CD14-positive monocyte (primary cell): ENCODE data around the gene VN1R5. TPM values are rescaled to one million over a fixed set of nuclear protein-coding genes. Genes with fewer than 3 reads are reported as not detected.

Experiments
- DNase-seq, 3 donors: peaks; one replicate each; pipeline ENCODE4 v3.0.0-alpha.2; 2011 to 2022
- H2AFZ ChIP-seq: 2 replicates; pipeline ENCODE4 v1.6.0; 2012; ENCODE audit warnings: mild to moderate bottlenecking, low read depth, low read length, inconsistent platforms; ENCODE audit not compliant: insufficient read depth, poor library complexity, severe bottlenecking
- H3K27ac ChIP-seq, 2 donors: 1 replicate in 1 of 2; 2 replicates in 1 of 2; pipeline ENCODE4 v1.5.1; 2012 to 2013; ENCODE audit warnings: low read length in 2 of 2, control low read depth in 1 of 2, inconsistent platforms in 1 of 2, low read depth in 1 of 2, mild to moderate bottlenecking in 1 of 2
- H3K27me3 ChIP-seq, 2 donors: one replicate each; pipeline versions ENCODE4 v1.6.0 to v1.6.1; 2011 to 2013; ENCODE audit warnings: low read length in 2 of 2; ENCODE audit not compliant: control insufficient read depth in 2 of 2, insufficient read depth in 2 of 2
- H3K36me3 ChIP-seq, 2 donors: replicated peaks in 1 of 2; 1 replicate in 1 of 2; 2 replicates in 1 of 2; pipeline versions ENCODE4 v1.5.1 to v1.6.1; 2012 to 2013; ENCODE audit warnings: low read length in 2 of 2, control low read depth in 1 of 2, inconsistent platforms in 1 of 2, mild to moderate bottlenecking in 1 of 2; ENCODE audit not compliant: insufficient read depth in 2 of 2, control insufficient read depth in 1 of 2
- H3K4me1 ChIP-seq, 2 donors: 1 replicate in 1 of 2; 2 replicates in 1 of 2; pipeline versions ENCODE4 v1.5.1 to v1.6.1; 2012 to 2013; ENCODE audit warnings: low read length in 2 of 2, control low read depth in 1 of 2, inconsistent platforms in 1 of 2, mild to moderate bottlenecking in 1 of 2, moderate library complexity in 1 of 2; ENCODE audit not compliant: insufficient read depth in 2 of 2, control insufficient read depth in 1 of 2
- H3K4me2 ChIP-seq: replicated peaks from 2 replicates; pipeline ENCODE3; 2012; ENCODE audit warnings: low read length, moderate library complexity, mild to moderate bottlenecking; ENCODE audit not compliant: poor library complexity, severe bottlenecking; ENCODE audit errors: extremely low read depth
- H3K4me3 ChIP-seq, 3 experiments: fragments of 200-600 bp in 1 of 3; sonication (generic) in 1 of 3; replicated peaks in 1 of 3; 1 replicate in 2 of 3; 2 replicates in 1 of 3; pipeline ENCODE4 v1.5.1; 2011 to 2013; ENCODE audit warnings: low read length in 3 of 3, mild to moderate bottlenecking in 3 of 3, control low read depth in 2 of 3, low read depth in 2 of 3, inconsistent platforms in 1 of 3, moderate library complexity in 1 of 3
- H3K79me2 ChIP-seq: 2 replicates; pipeline ENCODE4 v1.6.0; 2012; ENCODE audit warnings: mild to moderate bottlenecking, control low read depth, inconsistent platforms, low read length, moderate library complexity; ENCODE audit not compliant: insufficient read depth
- H3K9ac ChIP-seq: 2 replicates; pipeline ENCODE4 v1.6.0; 2017; ENCODE audit warnings: low read length, mild to moderate bottlenecking; ENCODE audit not compliant: insufficient read depth, poor library complexity, severe bottlenecking
- H3K9me3 ChIP-seq, 2 donors: replicated peaks in 1 of 2; 1 replicate in 1 of 2; 2 replicates in 1 of 2; pipeline versions ENCODE4 v1.5.1 to v1.6.1; 2012 to 2013; ENCODE audit warnings: low read length in 2 of 2, control low read depth in 1 of 2; ENCODE audit not compliant: control insufficient read depth in 1 of 2, insufficient read depth in 1 of 2
- H4K20me1 ChIP-seq: 2 replicates; pipeline ENCODE4 v1.6.0; 2012; ENCODE audit warnings: mild to moderate bottlenecking, low read length, control low read depth, moderate library complexity; ENCODE audit not compliant: insufficient read depth
- H3K27ac Mint-ChIP-seq, 7 donors: one replicate each; pipeline ENCODE4 v1.8.0; 2020; ENCODE audit warnings: mild to moderate bottlenecking in 7 of 7, mixed read lengths in 7 of 7, moderate library complexity in 6 of 7, inconsistent platforms in 2 of 7
- H3K27me3 Mint-ChIP-seq, 3 donors: one replicate each; pipeline ENCODE4 v1.8.0; 2021 to 2022; ENCODE audit warnings: low read depth in 3 of 3, mild to moderate bottlenecking in 3 of 3, mixed read lengths in 3 of 3, moderate library complexity in 3 of 3, inconsistent platforms in 1 of 3
- H3K36me3 Mint-ChIP-seq, 2 donors: one replicate each; pipeline ENCODE4 v1.8.0; 2020; ENCODE audit warnings: mixed read lengths in 2 of 2, inconsistent platforms in 1 of 2, mild to moderate bottlenecking in 1 of 2
- H3K4me1 Mint-ChIP-seq: one replicate; pipeline ENCODE4 v1.8.0; 2020; ENCODE audit warnings: mild to moderate bottlenecking, mixed read lengths
- H3K4me3 Mint-ChIP-seq, 2 donors: one replicate each; pipeline ENCODE4 v1.8.0; 2020; ENCODE audit warnings: mild to moderate bottlenecking in 2 of 2, mixed read lengths in 2 of 2, moderate library complexity in 1 of 2
- H3K9me3 Mint-ChIP-seq, 7 donors: one replicate each; pipeline ENCODE4 v1.8.0; 2020 to 2022; ENCODE audit warnings: mixed read lengths in 7 of 7, mild to moderate bottlenecking in 6 of 7, moderate library complexity in 6 of 7, inconsistent platforms in 2 of 7
- WGBS: methylation state at CpG from one replicate; pipeline ENCODE4 v1.1.5; 2013; ENCODE audit warnings: missing lambda C conversion rate; ENCODE audit not compliant: insufficient coverage; 5-methylcytosine and 5-hydroxymethylcytosine counted together
- intact Hi-C, 2 donors: fragments of 100-400 bp; cut with micrococcal nuclease; formaldehyde crosslinking; loops; one replicate each; pipeline versions ENCODE4 v1.15.0 to v1.15.1; 2023
- polyA plus RNA-seq, 3 donors: library from polyadenylated mRNA; depleted of rRNA in 1 of 3; unstranded in 2 of 3; stranded (reverse) in 1 of 3; fragments of 300-500 nt in 2 of 3; fragments of >200 nt in 1 of 3; fragmentation: Illumina TruSeq in 2 of 3; gene quantifications; 1 replicate in 2 of 3; 2 replicates in 1 of 3; pipeline ENCODE4 v1.2.3, GENCODE V29; 2012 to 2021
- TF ChIP-seq, protein P1 (sequence below): fragments of 200-600 bp; IDR thresholded peaks from one replicate; pipeline ENCODE4 v1.8.0; 2022; ENCODE audit warnings: antibody characterized with exemption, mild to moderate bottlenecking

VN1R5 gene
- polyA plus RNA-seq, 3 donors, result not detected

DNA sequence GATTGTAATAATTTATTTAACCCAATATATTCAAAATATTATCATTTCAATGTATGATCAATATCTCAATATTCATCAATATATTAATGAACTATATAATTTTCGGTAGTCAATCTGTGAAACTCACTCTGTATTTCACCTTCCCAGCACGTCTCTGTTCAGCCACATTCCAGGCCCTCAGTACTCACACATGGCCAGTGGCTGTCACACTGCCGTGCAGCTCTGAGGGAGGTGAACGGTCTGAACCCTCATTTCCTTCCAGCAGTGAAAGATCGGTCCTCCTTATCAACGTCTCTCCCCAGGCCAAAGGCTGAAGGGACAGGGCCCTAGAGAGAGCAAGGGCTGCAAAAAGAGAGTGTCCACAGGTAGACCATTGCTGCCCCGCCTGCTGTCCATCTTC lies 44.5 kb upstream of the VN1R5 start:
- Mint-ChIP-seq H3K9me3 (peaks cover 10 to 25% (median 20%) of the 10 kb centered on the region in 7 donors), H3K36me3 (peaks cover 18 to 29% of the 10 kb centered on the region in 2 donors), H3K4me1 (peaks cover 23% of the 10 kb centered on the region), H3K27ac (peak overlapping the region in 2 of 7 donors; percentile 14 to 74), H3K27me3 (no peaks in the 10 kb centered on the region), H3K4me3 (no peak overlapping the region)
- no peak overlapping the region for H3K4me3 ChIP-seq
- no peak overlapping the region for H3K9ac ChIP-seq
- H2AFZ ChIP-seq, result no peak overlapping the region
- H3K9me3 ChIP-seq, result peaks cover 14 to 15% of the 10 kb centered on the region in 2 donors
- H3K4me2 ChIP-seq, result no peak overlapping the region
- H3K4me1 ChIP-seq, result peaks cover 17 to 22% of the 10 kb centered on the region in 2 donors
- H3K27me3 ChIP-seq, result no peaks in the 10 kb centered on the region
- intact Hi-C loops, result loop anchor here in 1 of 2 donors (10.0 kb wide), 1 partner anchor 107 kb away; the partner anchor contains the start of gene ZNF669
- TF ChIP-seq, protein P1, sequence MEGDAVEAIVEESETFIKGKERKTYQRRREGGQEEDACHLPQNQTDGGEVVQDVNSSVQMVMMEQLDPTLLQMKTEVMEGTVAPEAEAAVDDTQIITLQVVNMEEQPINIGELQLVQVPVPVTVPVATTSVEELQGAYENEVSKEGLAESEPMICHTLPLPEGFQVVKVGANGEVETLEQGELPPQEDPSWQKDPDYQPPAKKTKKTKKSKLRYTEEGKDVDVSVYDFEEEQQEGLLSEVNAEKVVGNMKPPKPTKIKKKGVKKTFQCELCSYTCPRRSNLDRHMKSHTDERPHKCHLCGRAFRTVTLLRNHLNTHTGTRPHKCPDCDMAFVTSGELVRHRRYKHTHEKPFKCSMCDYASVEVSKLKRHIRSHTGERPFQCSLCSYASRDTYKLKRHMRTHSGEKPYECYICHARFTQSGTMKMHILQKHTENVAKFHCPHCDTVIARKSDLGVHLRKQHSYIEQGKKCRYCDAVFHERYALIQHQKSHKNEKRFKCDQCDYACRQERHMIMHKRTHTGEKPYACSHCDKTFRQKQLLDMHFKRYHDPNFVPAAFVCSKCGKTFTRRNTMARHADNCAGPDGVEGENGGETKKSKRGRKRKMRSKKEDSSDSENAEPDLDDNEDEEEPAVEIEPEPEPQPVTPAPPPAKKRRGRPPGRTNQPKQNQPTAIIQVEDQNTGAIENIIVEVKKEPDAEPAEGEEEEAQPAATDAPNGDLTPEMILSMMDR, result no peak
- H3K27ac ChIP-seq, result no peak overlapping the region
- peaks cover 23% of the 10 kb centered on the region for H4K20me1 ChIP-seq
- WGBS, result 78% methylated on average over 3 of the region's 7 CpGs
- peaks cover 6 to 19% of the 10 kb centered on the region in 2 donors for H3K36me3 ChIP-seq
- peaks cover 44% of the 10 kb centered on the region for H3K79me2 ChIP-seq
- DNase-seq, result no peak

DNA sequence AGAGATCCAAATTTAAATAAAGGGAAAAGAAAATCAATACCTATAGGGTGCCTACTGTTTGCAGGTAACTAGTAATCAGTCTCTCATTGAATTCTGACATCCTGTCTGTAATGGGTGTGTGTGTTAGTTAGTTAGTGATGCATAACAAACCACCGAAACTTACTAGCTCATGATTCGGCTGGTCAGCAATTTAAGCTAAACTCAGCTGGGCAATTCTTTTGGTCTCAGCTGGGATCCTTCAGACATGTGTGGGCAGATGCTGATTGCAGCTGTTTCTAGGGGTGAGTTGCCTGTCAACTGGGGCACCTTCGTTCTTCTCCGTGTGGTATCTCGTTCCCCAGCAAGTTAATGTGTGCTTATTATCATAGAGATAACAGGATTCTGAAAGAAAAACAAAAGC lies 43.9 kb upstream of the VN1R5 start:
- Histone ChIP-seq H3K27ac (no peak overlapping the region), H3K9ac (no peak overlapping the region), H3K4me2 (no peak overlapping the region), H2AFZ (no peak overlapping the region), H4K20me1 (peaks cover 23% of the 10 kb centered on the region), H3K36me3 (peaks cover 3 to 13% of the 10 kb centered on the region in 2 donors), H3K79me2 (peaks cover 38% of the 10 kb centered on the region), H3K4me1 (peaks cover 17 to 22% of the 10 kb centered on the region in 2 donors), H3K9me3 (peaks cover 7 to 10% of the 10 kb centered on the region in 2 donors), H3K27me3 (no peaks in the 10 kb centered on the region), H3K4me3 (no peak overlapping the region)
- no peak overlapping the region for H3K27ac Mint-ChIP-seq
- H3K4me1 Mint-ChIP-seq, result peaks cover 23% of the 10 kb centered on the region
- peaks cover 14 to 23% of the 10 kb centered on the region in 2 donors for H3K36me3 Mint-ChIP-seq
- no peak overlapping the region for H3K4me3 Mint-ChIP-seq
- no peak for DNase-seq
- 90% methylated on average over 5 of the region's 5 CpGs for WGBS
- H3K27me3 Mint-ChIP-seq, result no peaks in the 10 kb centered on the region
- intact Hi-C loops, result loop anchor here in 1 of 2 donors (10.0 kb wide), 1 partner anchor 107 kb away; the partner anchor contains the start of gene ZNF669
- TF ChIP-seq, protein P1, result no peak
- H3K9me3 Mint-ChIP-seq, result peaks cover 3 to 18% (median 13%) of the 10 kb centered on the region in 7 donors
